H9 (cell line): Measurements from ENCODE around the gene CYP27C1. TPM values are rescaled to one million over a fixed set of nuclear protein-coding genes. Genes with fewer than 3 reads are reported as not detected.
A peak's percentile ranks its signal among the peaks of the same experiment; 100 is the strongest.

Experiments used
- DNase-seq: peaks from one replicate; pipeline ENCODE4 v3.0.0-alpha.2; 2017
- H2AFZ ChIP-seq: one replicate; pipeline ENCODE4 v1.6.1; 2013; ENCODE audit warnings: mild to moderate bottlenecking, low read length, control low read depth, moderate library complexity
- H2AK5ac ChIP-seq: 2 replicates; pipeline ENCODE4 v1.6.1; 2013; ENCODE audit warnings: low read length, control low read depth, mixed read lengths; ENCODE audit not compliant: insufficient read length
- H2BK120ac ChIP-seq: one replicate; pipeline ENCODE4 v1.6.1; 2013; ENCODE audit warnings: low read depth, mild to moderate bottlenecking, low read length, control low read depth, inconsistent platforms; ENCODE audit not compliant: poor library complexity, severe bottlenecking
- H2BK12ac ChIP-seq: 2 replicates; pipeline ENCODE4 v1.6.1; 2013; ENCODE audit warnings: low read length, control low read depth, mixed read lengths, low read depth; ENCODE audit not compliant: insufficient read length
- H2BK15ac ChIP-seq: 2 replicates; pipeline ENCODE4 v1.6.1; 2013; ENCODE audit warnings: low read depth, low read length, control low read depth
- H2BK20ac ChIP-seq: one replicate; pipeline ENCODE4 v1.6.1; 2013; ENCODE audit warnings: low read depth, mild to moderate bottlenecking, low read length, control low read depth, inconsistent platforms; ENCODE audit not compliant: poor library complexity, severe bottlenecking
- H2BK5ac ChIP-seq: 2 replicates; pipeline ENCODE4 v1.6.1; 2013; ENCODE audit warnings: low read length, control low read depth, mixed read lengths; ENCODE audit not compliant: insufficient read length
- H3K14ac ChIP-seq: 2 replicates; pipeline ENCODE4 v1.6.1; 2013; ENCODE audit warnings: low read length, control low read depth; ENCODE audit not compliant: insufficient read depth
- H3K18ac ChIP-seq: 2 replicates; pipeline ENCODE4 v1.6.1; 2013; ENCODE audit warnings: low read depth, mild to moderate bottlenecking, mixed read lengths, low read length, control low read depth; ENCODE audit not compliant: insufficient read length
- H3K23ac ChIP-seq: 2 replicates; pipeline ENCODE4 v1.6.1; 2013; ENCODE audit warnings: low read length, control low read depth, mixed read lengths, low read depth; ENCODE audit not compliant: insufficient read length
- H3K23me2 ChIP-seq: 2 replicates; pipeline ENCODE4 v1.6.1; 2013; ENCODE audit warnings: low read depth, mild to moderate bottlenecking, mixed read lengths, low read length, control low read depth; ENCODE audit not compliant: insufficient read length, poor library complexity, severe bottlenecking
- H3K27ac ChIP-seq: 2 replicates; pipeline ENCODE4 v1.5.1; 2013; ENCODE audit warnings: low read length, control low read depth, mixed read lengths, low read depth; ENCODE audit not compliant: insufficient read length
- H3K27me3 ChIP-seq: 2 replicates; pipeline ENCODE4 v1.6.1; 2013; ENCODE audit warnings: low read length, control low read depth, inconsistent platforms; ENCODE audit not compliant: insufficient read depth
- H3K4ac ChIP-seq: 2 replicates; pipeline ENCODE4 v1.6.1; 2013; ENCODE audit warnings: low read depth, mild to moderate bottlenecking, control low read depth, inconsistent platforms, low read length, moderate library complexity
- H3K4me1 ChIP-seq: 2 replicates; pipeline ENCODE4 v1.6.1; 2013; ENCODE audit warnings: low read length, control low read depth, inconsistent platforms; ENCODE audit not compliant: insufficient read depth
- H3K4me2 ChIP-seq: 2 replicates; pipeline ENCODE4 v1.6.1; 2013; ENCODE audit warnings: low read length, control low read depth, mixed read lengths; ENCODE audit not compliant: insufficient read length, insufficient read depth
- H3K56ac ChIP-seq: 2 replicates; pipeline ENCODE4 v1.6.1; 2013; ENCODE audit warnings: low read depth, mild to moderate bottlenecking, mixed read lengths, low read length, control low read depth; ENCODE audit not compliant: insufficient read length
- H3K79me1 ChIP-seq: 2 replicates; pipeline ENCODE4 v1.6.1; 2013; ENCODE audit warnings: low read depth, mild to moderate bottlenecking, moderate library complexity, low read length, control low read depth, inconsistent platforms; ENCODE audit not compliant: insufficient read depth, poor library complexity, severe bottlenecking
- H3K79me2 ChIP-seq: 2 replicates; pipeline ENCODE4 v1.6.1; 2013; ENCODE audit warnings: low read length, control low read depth, inconsistent platforms; ENCODE audit not compliant: insufficient read depth
- H3K9ac ChIP-seq: 2 replicates; pipeline ENCODE4 v1.6.1; 2013; ENCODE audit warnings: low read length, control low read depth, mixed read lengths; ENCODE audit not compliant: insufficient read length; ENCODE audit errors: extremely low read depth
- H3K9me3 ChIP-seq: one replicate; pipeline ENCODE4 v1.6.1; 2013; ENCODE audit warnings: low read depth, low read length, inconsistent platforms; ENCODE audit not compliant: control insufficient read depth
- H3T11ph ChIP-seq: one replicate; pipeline ENCODE4 v1.6.1; 2013; ENCODE audit warnings: mild to moderate bottlenecking, low read length, control low read depth, inconsistent platforms
- H4K20me1 ChIP-seq: one replicate; pipeline ENCODE4 v1.6.1; 2013; ENCODE audit not compliant: control insufficient read depth, insufficient read length, insufficient read depth
- H4K5ac ChIP-seq: 2 replicates; pipeline ENCODE4 v1.6.1; 2013; ENCODE audit warnings: low read depth, mild to moderate bottlenecking, mixed read lengths, low read length, control low read depth; ENCODE audit not compliant: insufficient read length
- H4K8ac ChIP-seq: replicated peaks from 2 replicates; pipeline ENCODE4 v1.6.1; 2013; ENCODE audit warnings: low read length, control low read depth, mixed read lengths, low read depth; ENCODE audit not compliant: insufficient read length
- H4K91ac ChIP-seq: 2 replicates; pipeline ENCODE4 v1.6.1; 2013; ENCODE audit warnings: low read depth, mild to moderate bottlenecking, moderate library complexity, mixed read lengths, low read length, control low read depth; ENCODE audit not compliant: insufficient read length
- H3K27ac Mint-ChIP-seq, 3 experiments: 2 replicates in 2 of 3; 3 replicates in 1 of 3; pipeline ENCODE4 v1.8.0; 2020 to 2021; ENCODE audit warnings: mixed read lengths in 3 of 3, mild to moderate bottlenecking in 1 of 3, moderate library complexity in 1 of 3
- H3K27me3 Mint-ChIP-seq: 2 replicates; pipeline ENCODE4 v1.8.0; 2021; ENCODE audit warnings: low read depth, mild to moderate bottlenecking, moderate library complexity, mixed read lengths
- H3K36me3 Mint-ChIP-seq, 3 experiments: 2 replicates in 2 of 3; 3 replicates in 1 of 3; pipeline ENCODE4 v1.8.0; 2020 to 2021; ENCODE audit warnings: low read depth in 3 of 3, mixed read lengths in 3 of 3; ENCODE audit not compliant: insufficient read depth in 1 of 3
- H3K4me1 Mint-ChIP-seq, 2 experiments: 2 replicates each; pipeline ENCODE4 v1.8.0; 2020; ENCODE audit warnings: mixed read lengths in 2 of 2
- H3K4me3 Mint-ChIP-seq, 2 experiments: 2 replicates in 1 of 2; 3 replicates in 1 of 2; pipeline ENCODE4 v1.8.0; 2020 to 2021; ENCODE audit warnings: mild to moderate bottlenecking in 2 of 2, mixed read lengths in 2 of 2, moderate library complexity in 1 of 2
- H3K9me3 Mint-ChIP-seq, 2 experiments: 2 replicates in 1 of 2; 3 replicates in 1 of 2; pipeline ENCODE4 v1.8.0; 2020; ENCODE audit warnings: mild to moderate bottlenecking in 2 of 2, mixed read lengths in 2 of 2, moderate library complexity in 1 of 2
- WGBS: extraction: QIAGEN DNeasy Blood & Tissue Kit; methylation state at CpG from one replicate; pipeline ENCODE4 v1.1.7; 2013; ENCODE audit warnings: missing lambda C conversion rate, low lambda C conversion rate, mixed read lengths; ENCODE audit not compliant: insufficient read length; ENCODE audit errors: extremely low coverage; 5-methylcytosine and 5-hydroxymethylcytosine counted together
- total RNA-seq: library from RNA; stranded (reverse); gene quantifications from 2 replicates; pipeline ENCODE4 v1.2.1, GENCODE V29; 2021
- TF ChIP-seq, protein P1 (sequence below): fragments of 200-600 bp; sonication (generic); conservative IDR thresholded peaks from 3 replicates; pipeline ENCODE4 v1.8.0; 2021; ENCODE audit warnings: antibody characterized with exemption, mild to moderate bottlenecking

CYP27C1 gene
- total RNA-seq, 1 experiment from 2014 or later = 2.3 TPM

DNA sequence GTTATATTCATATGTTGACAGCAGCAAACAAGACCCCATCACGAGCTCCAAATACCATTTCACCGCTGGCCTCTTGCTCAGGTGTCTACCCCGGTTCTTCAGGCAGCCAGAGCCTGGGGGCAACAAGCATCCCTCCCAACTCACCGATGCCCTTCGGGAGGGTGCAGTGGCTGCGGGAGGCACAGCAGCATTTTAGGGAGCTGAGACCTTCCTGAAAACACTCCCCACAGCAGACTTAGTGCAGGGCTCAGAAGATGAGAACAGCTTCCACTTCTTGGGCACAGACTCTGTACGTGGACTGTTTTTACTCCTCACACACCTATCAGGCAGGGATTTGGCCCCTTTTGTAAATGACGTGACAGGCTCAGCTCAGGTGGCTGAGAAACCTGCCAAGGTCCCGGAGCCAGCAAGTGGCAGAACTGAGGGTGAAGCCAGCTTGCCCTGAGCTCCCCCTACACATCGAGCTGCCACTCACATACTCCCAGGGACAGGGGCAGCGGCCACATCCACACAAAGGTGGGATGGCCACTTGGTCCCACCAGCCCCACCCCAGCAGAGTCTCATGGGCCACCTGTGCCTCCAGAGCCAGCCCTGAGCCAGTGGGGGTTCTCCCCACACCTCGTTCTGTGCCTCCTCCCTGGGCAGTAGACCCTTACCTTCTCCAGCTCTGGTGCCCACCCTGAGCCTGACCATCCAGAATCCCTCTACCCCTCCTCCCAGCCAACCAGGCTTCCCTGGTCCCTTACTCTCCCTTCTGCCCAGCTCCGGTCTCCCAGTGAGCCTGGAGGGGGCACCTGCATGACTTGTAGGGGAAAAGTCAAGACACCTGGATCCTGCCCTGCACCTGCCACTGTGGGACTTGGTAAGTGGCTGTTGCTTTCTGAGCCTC lies 28.5 kb downstream of the CYP27C1 start:
- Histone ChIP-seq H3T11ph (no peak overlapping the region), H2AFZ (no peak overlapping the region), H3K4ac (no peak overlapping the region), H4K8ac (no peak overlapping the region), H3K79me1 (no peaks in the 10 kb centered on the region), H3K27me3 (no peaks in the 10 kb centered on the region; the same call in 1 of the 2 replicates), H2BK120ac (no peak overlapping the region), H3K9ac (no peak overlapping the region), H2AK5ac (no peak overlapping the region), H3K27ac (no peak overlapping the region), H3K4me1 (peaks cover 10% of the 10 kb centered on the region), H3K79me2 (no peaks in the 10 kb centered on the region), H2BK12ac (no peak overlapping the region), H4K5ac (no peak overlapping the region), H3K23me2 (no peaks in the 10 kb centered on the region), H2BK20ac (no peak overlapping the region), H3K4me2 (no peak overlapping the region), H3K14ac (no peak overlapping the region), H3K9me3 (no peaks in the 10 kb centered on the region), H3K56ac (no peak overlapping the region), H3K23ac (no peak overlapping the region), H2BK15ac (no peak overlapping the region), H2BK5ac (no peak overlapping the region), H4K91ac (no peak overlapping the region), H3K18ac (no peak overlapping the region), H4K20me1 (no peaks in the 10 kb centered on the region)
- TF ChIP-seq, protein P1, sequence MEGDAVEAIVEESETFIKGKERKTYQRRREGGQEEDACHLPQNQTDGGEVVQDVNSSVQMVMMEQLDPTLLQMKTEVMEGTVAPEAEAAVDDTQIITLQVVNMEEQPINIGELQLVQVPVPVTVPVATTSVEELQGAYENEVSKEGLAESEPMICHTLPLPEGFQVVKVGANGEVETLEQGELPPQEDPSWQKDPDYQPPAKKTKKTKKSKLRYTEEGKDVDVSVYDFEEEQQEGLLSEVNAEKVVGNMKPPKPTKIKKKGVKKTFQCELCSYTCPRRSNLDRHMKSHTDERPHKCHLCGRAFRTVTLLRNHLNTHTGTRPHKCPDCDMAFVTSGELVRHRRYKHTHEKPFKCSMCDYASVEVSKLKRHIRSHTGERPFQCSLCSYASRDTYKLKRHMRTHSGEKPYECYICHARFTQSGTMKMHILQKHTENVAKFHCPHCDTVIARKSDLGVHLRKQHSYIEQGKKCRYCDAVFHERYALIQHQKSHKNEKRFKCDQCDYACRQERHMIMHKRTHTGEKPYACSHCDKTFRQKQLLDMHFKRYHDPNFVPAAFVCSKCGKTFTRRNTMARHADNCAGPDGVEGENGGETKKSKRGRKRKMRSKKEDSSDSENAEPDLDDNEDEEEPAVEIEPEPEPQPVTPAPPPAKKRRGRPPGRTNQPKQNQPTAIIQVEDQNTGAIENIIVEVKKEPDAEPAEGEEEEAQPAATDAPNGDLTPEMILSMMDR = no peak
- WGBS = no CpG with 5 or more reads among the region's 13 CpGs
- Mint-ChIP-seq H3K27me3 (peaks cover 5% of the 10 kb centered on the region), H3K4me1 (peaks cover 42 to 44% of the 10 kb centered on the region in 2 experiments), H3K4me3 (no peak overlapping the region), H3K27ac (peak overlapping the region in 1 of 3 experiments; percentile 40; a peak in 1 of 7 replicates), H3K36me3 (peaks cover 0 to 36% (median 11%) of the 10 kb centered on the region in 3 experiments; a peak in 5 of 7 replicates), H3K9me3 (peaks cover 7 to 11% of the 10 kb centered on the region in 2 experiments)
- no peak for DNase-seq
